Nephron progenitor cell (in vitro differentiated cells): ENCODE data around the gene FGF18.

Experiments used
- DNase-seq: peaks from one replicate; pipeline ENCODE4 v3.0.0; 2021
- H3K27ac Mint-ChIP-seq: 2 replicates; pipeline ENCODE4 v1.8.0; 2021; ENCODE audit warnings: mild to moderate bottlenecking, moderate library complexity, mixed read lengths
- H3K27me3 Mint-ChIP-seq: 2 replicates; pipeline ENCODE4 v1.8.0; 2021; ENCODE audit warnings: mild to moderate bottlenecking, low read depth, mixed read lengths; ENCODE audit not compliant: poor library complexity
- H3K36me3 Mint-ChIP-seq: 2 replicates; pipeline ENCODE4 v1.8.0; 2021; ENCODE audit warnings: low read depth, mixed read lengths
- H3K4me1 Mint-ChIP-seq: 2 replicates; pipeline ENCODE4 v1.8.0; 2021; ENCODE audit warnings: mixed read lengths
- H3K4me3 Mint-ChIP-seq: 2 replicates; pipeline ENCODE4 v1.8.0; 2021; ENCODE audit warnings: mild to moderate bottlenecking, moderate library complexity, mixed read lengths
- H3K9me3 Mint-ChIP-seq: 2 replicates; pipeline ENCODE4 v1.8.0; 2021; ENCODE audit warnings: mild to moderate bottlenecking, moderate library complexity, mixed read lengths
- TF ChIP-seq, protein P1 (sequence below): fragments of 200-600 bp; sonication (generic); IDR thresholded peaks from 2 replicates; pipeline ENCODE4 v1.5.0; 2021; ENCODE audit warnings: antibody characterized with exemption

Gene FGF18

DNA sequence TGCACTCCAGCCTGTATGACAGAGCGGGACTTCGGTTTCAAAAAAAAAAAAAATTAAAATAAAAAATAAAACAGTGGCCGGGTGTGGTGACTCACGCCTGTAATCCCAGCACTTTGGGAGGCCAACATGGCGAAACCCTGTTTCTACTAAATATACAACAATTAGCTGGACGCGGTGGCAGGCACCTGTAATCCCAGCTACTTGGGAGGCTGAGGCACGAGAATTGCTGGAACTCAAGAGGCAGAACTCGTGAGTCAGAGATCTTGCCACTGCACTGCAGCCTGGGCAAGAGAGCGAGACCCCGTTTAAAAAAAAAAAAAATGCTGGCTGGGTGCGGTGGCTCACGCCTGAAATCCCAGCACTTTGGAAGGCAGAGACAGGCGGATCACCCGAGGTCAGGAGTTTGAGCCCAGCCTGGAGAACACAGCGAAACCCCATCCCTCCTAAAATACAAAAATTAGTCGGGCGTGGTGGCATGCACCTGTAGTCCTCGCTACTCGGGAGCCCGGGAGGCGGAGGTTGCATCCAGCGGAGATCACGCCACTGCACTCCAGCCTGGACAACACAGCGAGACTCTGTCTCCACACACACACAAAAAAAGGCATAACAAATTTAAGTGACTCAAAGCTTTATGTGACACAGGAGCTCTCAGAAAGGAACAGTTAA is 33.3 kb upstream of the FGF18 start:
- no peak for DNase-seq
- Mint-ChIP-seq H3K27me3 (peaks cover 22% of the 10 kb centered on the region), H3K27ac (no peak overlapping the region)

DNA sequence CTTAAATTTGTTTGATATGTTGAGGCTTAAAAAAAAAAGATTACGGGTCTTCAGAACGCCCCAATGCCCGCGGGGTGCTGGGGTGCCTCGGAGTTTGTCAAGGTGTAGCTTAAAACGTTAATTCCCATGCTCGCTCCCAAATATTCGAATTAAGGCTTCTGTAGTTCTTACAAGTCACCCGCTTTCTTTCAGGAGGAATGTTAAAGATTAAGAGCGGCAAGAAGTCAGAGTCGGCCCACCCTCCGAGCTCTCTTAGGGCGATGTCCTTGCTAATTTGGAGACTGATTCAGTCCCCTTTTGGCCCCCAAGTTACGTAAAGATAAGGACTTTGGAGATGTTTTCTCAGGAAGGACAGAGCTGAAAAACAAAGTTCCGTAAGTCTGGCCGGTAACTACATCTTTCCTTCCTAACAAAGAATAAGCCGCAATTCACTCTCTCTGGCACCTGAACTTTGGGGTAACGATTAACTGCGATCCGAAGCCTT is 32.5 kb upstream of the FGF18 start:
- Mint-ChIP-seq H3K4me1 (peaks cover 43% of the 10 kb centered on the region), H3K36me3 (peaks cover 30% of the 10 kb centered on the region), H3K4me3 (peak overlapping the region; percentile 98), H3K27ac (peak overlapping the region; percentile 99), H3K9me3 (no peaks in the 10 kb centered on the region), H3K27me3 (peaks cover 21% of the 10 kb centered on the region)
- DNase-seq: no peak
- TF ChIP-seq, protein P1, sequence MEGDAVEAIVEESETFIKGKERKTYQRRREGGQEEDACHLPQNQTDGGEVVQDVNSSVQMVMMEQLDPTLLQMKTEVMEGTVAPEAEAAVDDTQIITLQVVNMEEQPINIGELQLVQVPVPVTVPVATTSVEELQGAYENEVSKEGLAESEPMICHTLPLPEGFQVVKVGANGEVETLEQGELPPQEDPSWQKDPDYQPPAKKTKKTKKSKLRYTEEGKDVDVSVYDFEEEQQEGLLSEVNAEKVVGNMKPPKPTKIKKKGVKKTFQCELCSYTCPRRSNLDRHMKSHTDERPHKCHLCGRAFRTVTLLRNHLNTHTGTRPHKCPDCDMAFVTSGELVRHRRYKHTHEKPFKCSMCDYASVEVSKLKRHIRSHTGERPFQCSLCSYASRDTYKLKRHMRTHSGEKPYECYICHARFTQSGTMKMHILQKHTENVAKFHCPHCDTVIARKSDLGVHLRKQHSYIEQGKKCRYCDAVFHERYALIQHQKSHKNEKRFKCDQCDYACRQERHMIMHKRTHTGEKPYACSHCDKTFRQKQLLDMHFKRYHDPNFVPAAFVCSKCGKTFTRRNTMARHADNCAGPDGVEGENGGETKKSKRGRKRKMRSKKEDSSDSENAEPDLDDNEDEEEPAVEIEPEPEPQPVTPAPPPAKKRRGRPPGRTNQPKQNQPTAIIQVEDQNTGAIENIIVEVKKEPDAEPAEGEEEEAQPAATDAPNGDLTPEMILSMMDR: no peak

More for the DNA sequence above, 33.3 kb upstream of the FGF18 start:
- Mint-ChIP-seq H3K9me3 (no peaks in the 10 kb centered on the region), H3K4me1 (peaks cover 36% of the 10 kb centered on the region), H3K4me3 (peak overlapping the region; percentile 68), H3K36me3 (peaks cover 23% of the 10 kb centered on the region)
- TF ChIP-seq, protein P1: no peak

DNA sequence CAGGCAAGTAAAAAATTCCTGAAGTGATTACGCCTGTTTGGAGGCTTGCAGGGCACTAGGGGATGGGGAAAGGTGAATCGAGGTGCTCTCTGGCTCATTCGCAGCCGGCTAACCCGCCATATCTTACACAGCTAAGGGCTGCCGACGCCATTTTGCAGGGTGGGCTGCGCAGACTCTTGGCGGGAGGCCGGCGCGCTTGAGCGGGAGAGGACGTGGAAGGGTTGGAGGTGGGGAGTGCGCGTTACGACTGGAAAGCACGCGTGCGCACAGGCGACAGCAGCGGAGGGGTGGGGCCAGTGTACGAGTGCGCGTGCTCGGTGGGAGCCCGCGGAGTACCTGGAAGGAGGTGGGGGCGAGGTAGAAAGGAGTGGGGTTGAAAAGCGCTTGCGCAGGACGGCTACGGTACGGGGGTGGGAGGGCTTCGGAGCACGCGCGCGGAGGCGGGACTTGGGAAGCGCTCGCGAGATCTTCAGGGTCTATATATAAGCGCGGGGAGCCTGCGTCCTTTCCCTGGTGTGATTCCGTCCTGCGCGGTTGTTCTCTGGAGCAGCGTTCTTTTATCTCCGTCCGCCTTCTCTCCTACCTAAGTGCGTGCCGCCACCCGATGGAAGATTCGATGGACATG is 32.0 kb upstream of the FGF18 start, which contains the start of gene NPM1:
Gene NPM1 (plus strand): TSS at position 505 of the 625 bp plus-strand sequence. CDS start 100 bp downstream, at position 605.
- H3K36me3 Mint-ChIP-seq: peaks cover 36% of the 10 kb centered on the region
- TF ChIP-seq, protein P1: no peak
- H3K27ac Mint-ChIP-seq: peak within 1 kb of the TSS; percentile 99
- H3K4me3 Mint-ChIP-seq: peak within 1 kb of the TSS; percentile 98
- peaks cover 47% of the 10 kb centered on the region for H3K4me1 Mint-ChIP-seq
- no peaks in the 10 kb centered on the region for H3K9me3 Mint-ChIP-seq
- DNase-seq: peak; percentile 96
- peaks cover 17% of the 10 kb centered on the region for H3K27me3 Mint-ChIP-seq

DNA sequence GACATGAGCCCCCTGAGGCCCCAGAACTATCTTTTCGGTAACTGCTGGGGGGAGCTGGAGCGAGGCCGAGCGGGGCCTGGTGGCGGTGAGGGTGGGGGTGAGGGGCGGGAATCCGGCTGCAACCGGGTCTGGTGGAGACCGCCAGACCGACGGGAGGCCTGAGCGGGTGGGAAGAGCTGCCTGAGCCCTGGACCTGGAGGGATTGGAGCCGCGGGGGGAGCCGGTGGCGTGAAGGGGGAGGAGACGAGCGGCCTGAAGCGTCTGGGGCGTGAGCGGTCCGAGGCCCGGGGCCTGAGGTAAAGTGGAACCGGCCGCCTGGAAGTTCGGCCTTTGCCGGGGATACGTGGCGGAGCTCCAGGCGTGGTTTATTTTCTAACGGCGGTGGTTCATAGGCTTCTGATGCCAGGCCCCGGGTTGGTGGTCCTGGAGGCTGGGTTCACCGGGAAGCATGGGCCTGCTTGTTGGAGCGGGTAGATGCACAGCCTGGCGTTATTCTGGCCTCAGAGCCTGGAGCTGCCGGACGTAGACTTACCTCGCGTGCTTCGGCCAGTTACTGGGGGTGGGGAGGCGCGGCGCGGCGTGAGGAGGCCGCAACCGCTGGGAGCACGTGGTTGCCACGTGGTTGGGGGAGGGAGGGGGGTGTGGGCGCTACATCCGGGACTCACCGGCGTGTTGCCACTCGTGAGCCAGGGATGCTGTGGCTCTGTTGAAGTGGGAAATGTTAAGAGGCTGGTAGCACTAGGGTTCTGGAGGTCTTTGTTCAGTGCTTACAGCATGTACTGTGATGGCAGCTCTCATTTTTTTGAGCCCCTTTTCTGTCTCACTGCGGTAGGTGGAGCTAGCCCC is 31.3 kb upstream of the FGF18 start:
- no peaks in the 10 kb centered on the region for H3K9me3 Mint-ChIP-seq
- H3K36me3 Mint-ChIP-seq: peaks cover 43% of the 10 kb centered on the region
- DNase-seq: peak; percentile 73
- peak overlapping the region; percentile 98 for H3K4me3 Mint-ChIP-seq
- H3K27ac Mint-ChIP-seq: peak overlapping the region; percentile 99
- peaks cover 54% of the 10 kb centered on the region for H3K4me1 Mint-ChIP-seq
- peaks cover 10% of the 10 kb centered on the region for H3K27me3 Mint-ChIP-seq
- TF ChIP-seq, protein P1: no peak

DNA sequence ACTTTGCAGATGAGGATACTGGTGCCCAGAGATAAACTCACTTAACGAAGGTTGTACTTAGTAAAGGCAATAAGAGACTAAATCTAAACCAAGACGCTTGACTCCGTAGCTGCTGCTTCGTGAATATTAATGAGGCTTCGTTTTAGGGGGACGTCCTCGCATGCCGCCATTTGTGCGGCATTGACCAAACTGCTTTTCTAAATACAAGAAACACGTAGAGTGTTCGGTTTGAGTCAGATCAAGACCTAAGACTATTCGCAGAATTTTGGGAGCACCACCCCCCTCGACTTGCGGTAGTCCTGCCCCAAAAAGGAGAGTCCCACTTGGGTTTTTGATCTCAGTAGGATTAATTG is 30.7 kb upstream of the FGF18 start:
- Mint-ChIP-seq H3K27ac (peak overlapping the region; percentile 99), H3K4me3 (peak overlapping the region; percentile 98), H3K9me3 (no peaks in the 10 kb centered on the region), H3K4me1 (peaks cover 54% of the 10 kb centered on the region), H3K27me3 (peaks cover 9% of the 10 kb centered on the region), H3K36me3 (peaks cover 49% of the 10 kb centered on the region)
- peak; percentile 6 for DNase-seq
- TF ChIP-seq, protein P1: no peak
